Glutamatergic neuron (in vitro differentiated cells): ENCODE results near the gene PPP2R1B. TPM values are rescaled to one million over a fixed set of nuclear protein-coding genes. Genes with fewer than 3 reads are reported as not detected.

Experiments used
- DNase-seq: peaks from one replicate; pipeline ENCODE4 v3.0.0; 2022
- H3K27ac Mint-ChIP-seq: one replicate; pipeline ENCODE4 v1.8.0; 2020; ENCODE audit warnings: mild to moderate bottlenecking, mixed read lengths, inconsistent platforms; ENCODE audit not compliant: unreplicated experiment
- H3K27me3 Mint-ChIP-seq: one replicate; pipeline ENCODE4 v1.8.0; 2020; ENCODE audit warnings: mild to moderate bottlenecking, moderate library complexity, mixed read lengths, inconsistent platforms; ENCODE audit not compliant: unreplicated experiment
- H3K36me3 Mint-ChIP-seq: one replicate; pipeline ENCODE4 v1.8.0; 2020; ENCODE audit warnings: mild to moderate bottlenecking, mixed read lengths, inconsistent platforms; ENCODE audit not compliant: unreplicated experiment
- H3K4me1 Mint-ChIP-seq: one replicate; pipeline ENCODE4 v1.8.0; 2020; ENCODE audit warnings: mild to moderate bottlenecking, low read depth, mixed read lengths, inconsistent platforms; ENCODE audit not compliant: unreplicated experiment
- H3K4me3 Mint-ChIP-seq: one replicate; pipeline ENCODE4 v1.8.0; 2020; ENCODE audit warnings: mild to moderate bottlenecking, mixed read lengths, inconsistent platforms; ENCODE audit not compliant: unreplicated experiment
- H3K9me3 Mint-ChIP-seq: one replicate; pipeline ENCODE4 v1.8.0; 2020; ENCODE audit warnings: mild to moderate bottlenecking, moderate library complexity, mixed read lengths, inconsistent platforms; ENCODE audit not compliant: unreplicated experiment
- CTCF ChIP-seq: fragments of 200-600 bp; sonication (generic); IDR thresholded peaks from one replicate; pipeline ENCODE4 v1.5.0; 2021; ENCODE audit not compliant: partially characterized antibody, unreplicated experiment
- total RNA-seq: library from RNA; stranded (reverse); fragmentation: NEBNext Ultra II Directional; extraction: Animal tissue kit (Norgen Biotek cat#: 25700); gene quantifications from one replicate; pipeline ENCODE4 v1.2.1, GENCODE V29; 2021; ENCODE audit not compliant: unreplicated experiment

Gene PPP2R1B
- total RNA-seq, 1 donor from 2014 or later: 66.3 TPM

GRCh38 chr11:111759376-111759775 lies 6.8 kb downstream of the PPP2R1B start:
- peak overlapping the region; percentile 53 for H3K27ac Mint-ChIP-seq

GRCh38 chr11:111756097-111756496 lies 10.1 kb downstream of the PPP2R1B start:
- H3K36me3 Mint-ChIP-seq: no peaks in the 10 kb centered on the region
- H3K27me3 Mint-ChIP-seq: no peaks in the 10 kb centered on the region
- no peak overlapping the region for H3K27ac Mint-ChIP-seq
- no peak for DNase-seq
- H3K4me3 Mint-ChIP-seq: no peak overlapping the region
- no peak for TF ChIP-seq CTCF
- H3K9me3 Mint-ChIP-seq: peaks cover 4% of the 10 kb centered on the region
- H3K4me1 Mint-ChIP-seq: peaks cover 19% of the 10 kb centered on the region

More at GRCh38 chr11:111759376-111759775, 6.8 kb downstream of the PPP2R1B start:
- Mint-ChIP-seq H3K27me3 (peaks cover 2% of the 10 kb centered on the region), H3K9me3 (peaks cover 9% of the 10 kb centered on the region), H3K36me3 (no peaks in the 10 kb centered on the region), H3K4me3 (no peak overlapping the region), H3K4me1 (peaks cover 44% of the 10 kb centered on the region)
- TF ChIP-seq CTCF: no peak
- no peak for DNase-seq

GRCh38 chr11:111749646-111750045 lies 16.5 kb downstream of the PPP2R1B start:
- H3K27me3 Mint-ChIP-seq: peaks cover 3% of the 10 kb centered on the region
- no peaks in the 10 kb centered on the region for H3K36me3 Mint-ChIP-seq
- TF ChIP-seq CTCF: no peak
- H3K4me1 Mint-ChIP-seq: peaks cover 6% of the 10 kb centered on the region
- no peak overlapping the region for H3K27ac Mint-ChIP-seq
- H3K4me3 Mint-ChIP-seq: no peak overlapping the region
- no peaks in the 10 kb centered on the region for H3K9me3 Mint-ChIP-seq
- DNase-seq: no peak

GRCh38 chr11:111748035-111748804 lies 18.0 kb downstream of the PPP2R1B start:
- H3K4me1 Mint-ChIP-seq: peaks cover 6% of the 10 kb centered on the region

More at GRCh38 chr11:111748035-111748804, 18.0 kb downstream of the PPP2R1B start:
- no peaks in the 10 kb centered on the region for H3K36me3 Mint-ChIP-seq
- no peak for TF ChIP-seq CTCF
- H3K27me3 Mint-ChIP-seq: peaks cover 3% of the 10 kb centered on the region
- H3K27ac Mint-ChIP-seq: peak overlapping the region; percentile 72
- no peak overlapping the region for H3K4me3 Mint-ChIP-seq
- no peaks in the 10 kb centered on the region for H3K9me3 Mint-ChIP-seq
- peak; percentile 82 for DNase-seq
